Hematopoietic multipotent progenitor cell treated with erythropoietin and hydrocortisone succinate and interleukin-3 and kit ligand, for 4 days (in vitro differentiated cells): ENCODE measurements around the gene TMBIM1.
A peak's percentile ranks its signal among the peaks of the same experiment; 100 is the strongest.
"Not testable (repeated sequence)": the region's sequence is repeated elsewhere in the genome, so short reads cannot be mapped to it uniquely, and the experiment has no call there.

ENCODE experiments used
- DNase-seq: peaks from one replicate; pipeline ENCODE4 v3.0.0-alpha.2; 2015

Gene TMBIM1

DNA sequence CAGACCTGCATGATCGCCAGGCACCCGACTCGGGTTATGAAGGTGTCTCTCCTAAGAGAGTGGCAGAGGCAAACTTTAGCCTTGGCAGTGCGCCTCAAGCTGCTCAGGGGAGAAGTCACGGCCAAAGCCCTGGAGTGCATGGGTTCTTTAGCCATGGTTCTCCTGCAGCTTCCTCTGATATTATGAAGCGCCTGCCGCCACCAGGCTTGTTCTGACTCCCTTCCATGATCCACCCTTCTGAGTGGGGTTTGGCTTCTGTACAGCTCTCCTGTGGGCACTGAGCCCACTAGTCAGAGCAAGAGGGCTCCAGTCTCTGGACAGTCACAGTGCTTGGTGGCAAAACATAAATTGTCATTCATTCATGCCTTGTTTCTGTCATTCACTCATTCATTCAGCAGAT lies 25.9 kb upstream of the TMBIM1 start:
- no peak for DNase-seq

DNA sequence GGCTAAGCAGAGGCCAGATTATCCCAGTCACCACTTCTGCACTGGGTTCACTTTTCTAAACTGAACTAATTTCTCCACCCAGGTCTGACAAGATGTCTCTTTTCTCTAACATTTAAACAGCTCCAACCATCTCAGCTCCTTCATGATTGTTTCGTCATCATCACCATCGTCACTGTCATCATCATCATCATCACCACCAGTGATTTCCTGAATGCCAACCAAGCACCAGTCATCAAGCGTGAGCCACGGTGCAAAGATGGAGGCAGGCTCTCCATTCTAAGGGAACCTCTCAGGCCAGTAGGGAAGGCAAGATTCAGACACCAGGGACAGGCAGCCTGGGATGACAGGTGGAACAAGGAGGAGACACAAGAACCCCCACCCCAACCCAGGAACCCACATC lies 25.5 kb upstream of the TMBIM1 start:
- no peak for DNase-seq

DNA sequence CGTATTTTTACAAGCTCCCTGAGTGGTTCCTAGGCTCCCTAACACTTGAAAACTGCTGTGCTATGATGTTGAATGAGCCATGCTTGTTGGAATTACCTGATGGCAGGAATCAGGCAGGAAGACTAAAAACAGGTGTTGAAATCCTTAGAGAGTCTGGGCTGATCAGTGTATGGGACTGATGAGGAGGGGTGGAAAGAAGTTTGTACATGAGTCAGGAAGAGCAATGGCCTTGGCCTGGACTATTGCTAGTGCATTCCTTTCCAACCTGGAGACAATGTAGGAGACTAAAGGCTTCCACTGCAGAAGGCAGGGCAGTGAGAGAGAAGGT lies 25.0 kb upstream of the TMBIM1 start:
- DNase-seq = no peak

DNA sequence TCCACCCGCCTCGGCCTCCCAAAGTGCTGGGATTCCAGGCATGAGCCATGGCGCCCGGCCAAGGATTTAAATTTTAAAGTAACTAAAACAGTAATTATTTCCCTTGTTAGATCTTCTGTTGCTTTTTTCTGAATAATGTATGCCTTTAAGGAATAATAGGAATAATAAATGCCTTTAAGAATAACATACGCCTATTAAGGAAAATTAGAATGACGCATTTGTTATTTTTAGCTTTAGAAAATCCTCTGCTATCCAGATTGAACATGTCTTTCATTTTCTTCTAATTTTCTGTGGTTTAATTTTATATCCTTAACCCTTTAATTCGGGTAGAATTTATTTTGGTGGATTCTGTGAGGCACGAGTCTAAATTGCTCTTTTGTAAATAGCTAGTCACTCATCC lies 23.1 kb upstream of the TMBIM1 start:
- no peak for DNase-seq

DNA sequence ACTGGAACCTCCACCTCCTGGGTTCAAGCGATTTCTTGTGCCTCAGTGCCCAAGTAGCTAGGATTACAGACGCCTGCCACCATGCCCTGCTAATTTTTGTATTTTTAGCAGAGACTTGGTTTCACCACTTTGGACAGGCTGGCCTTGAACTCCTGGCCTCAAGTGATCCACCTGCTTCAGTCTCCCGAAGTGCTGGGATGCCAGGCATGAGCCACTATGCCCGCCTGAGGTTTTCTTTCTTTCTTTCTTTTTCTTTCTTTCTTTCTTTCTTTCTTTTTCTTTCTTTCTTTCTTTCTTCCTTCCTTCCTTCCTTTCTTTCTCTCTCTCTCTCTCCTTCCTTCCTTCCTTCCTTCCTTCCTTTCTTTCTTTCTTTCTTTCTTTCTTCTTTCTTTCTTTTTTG lies 22.5 kb upstream of the TMBIM1 start:
- not testable (repeated sequence) for DNase-seq

DNA sequence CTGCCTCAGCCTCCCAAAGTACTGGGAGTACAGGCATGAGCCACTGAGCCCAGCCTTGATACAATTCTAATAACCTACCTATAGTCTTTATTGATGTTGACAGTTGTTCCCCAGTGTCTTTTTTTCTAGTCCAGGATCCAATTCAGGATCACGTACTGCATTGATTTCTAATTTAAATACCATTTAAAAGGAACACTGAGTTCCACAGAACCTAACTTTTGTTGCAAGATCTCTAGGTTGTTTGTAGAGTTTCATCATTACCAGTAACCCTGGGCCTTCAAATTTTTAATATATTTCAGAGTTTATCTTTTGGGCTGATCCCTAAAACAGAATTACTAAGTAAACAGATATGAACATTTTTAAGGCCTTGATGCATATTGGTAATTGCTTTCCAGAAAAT lies 21.1 kb upstream of the TMBIM1 start:
- DNase-seq = no peak

DNA sequence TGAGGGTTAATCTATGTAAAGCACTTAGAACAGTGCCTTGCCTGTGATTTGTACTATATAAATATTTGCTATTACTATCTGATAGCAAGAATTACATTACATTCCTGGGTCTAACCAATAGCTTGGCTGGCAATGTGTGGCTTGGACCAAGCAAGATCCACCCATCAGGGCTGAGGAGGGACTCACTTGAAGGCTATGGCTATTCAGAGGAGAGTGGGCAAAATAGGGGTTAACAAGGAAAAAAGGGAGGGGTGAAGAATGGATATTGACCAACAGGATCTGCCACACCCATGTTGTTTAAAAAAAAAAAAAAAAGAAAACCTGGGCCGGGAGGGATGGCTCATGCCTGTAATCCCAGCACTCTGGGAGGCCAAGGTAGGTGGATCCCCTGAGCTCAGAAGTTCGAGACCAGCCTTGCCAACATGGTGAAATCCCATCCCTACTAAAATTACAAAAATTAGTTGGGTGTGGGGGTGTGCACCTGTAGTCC lies 20.0 kb upstream of the TMBIM1 start:
- DNase-seq = no peak

DNA sequence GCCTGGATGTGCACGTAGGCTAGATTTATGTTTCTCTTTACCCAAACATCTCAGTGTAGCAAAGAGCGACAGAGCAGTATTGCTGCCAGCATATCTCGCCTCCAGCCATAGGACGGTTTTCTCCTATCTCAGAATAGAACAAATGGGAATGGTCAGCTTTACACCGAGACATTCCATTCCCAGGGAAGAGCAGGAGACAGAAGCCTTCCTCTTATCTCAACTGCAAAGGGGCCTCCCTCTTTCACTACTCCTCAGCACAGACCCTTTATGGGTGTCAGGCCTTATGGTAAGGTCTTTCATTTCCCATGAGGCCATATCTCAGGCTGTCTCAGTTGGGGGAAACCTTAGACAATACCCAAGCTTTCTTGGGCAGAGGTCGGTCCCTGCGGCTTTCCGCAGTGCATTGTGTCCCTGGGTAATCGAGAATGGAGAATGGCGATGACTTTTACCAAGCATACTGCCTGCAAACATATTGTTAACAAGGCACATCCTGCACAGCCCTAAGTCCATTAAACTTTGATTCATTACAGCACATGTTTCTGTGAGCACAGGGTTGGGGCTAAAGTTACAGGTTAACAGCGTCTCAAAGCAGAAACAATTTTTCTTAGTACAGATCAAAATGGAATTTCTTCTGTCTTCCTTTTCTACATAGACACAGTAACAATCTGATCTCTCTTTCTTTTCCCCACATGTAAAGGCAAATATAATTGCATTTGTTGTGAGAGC lies 19.4 kb upstream of the TMBIM1 start:
- not testable (repeated sequence) for DNase-seq

DNA sequence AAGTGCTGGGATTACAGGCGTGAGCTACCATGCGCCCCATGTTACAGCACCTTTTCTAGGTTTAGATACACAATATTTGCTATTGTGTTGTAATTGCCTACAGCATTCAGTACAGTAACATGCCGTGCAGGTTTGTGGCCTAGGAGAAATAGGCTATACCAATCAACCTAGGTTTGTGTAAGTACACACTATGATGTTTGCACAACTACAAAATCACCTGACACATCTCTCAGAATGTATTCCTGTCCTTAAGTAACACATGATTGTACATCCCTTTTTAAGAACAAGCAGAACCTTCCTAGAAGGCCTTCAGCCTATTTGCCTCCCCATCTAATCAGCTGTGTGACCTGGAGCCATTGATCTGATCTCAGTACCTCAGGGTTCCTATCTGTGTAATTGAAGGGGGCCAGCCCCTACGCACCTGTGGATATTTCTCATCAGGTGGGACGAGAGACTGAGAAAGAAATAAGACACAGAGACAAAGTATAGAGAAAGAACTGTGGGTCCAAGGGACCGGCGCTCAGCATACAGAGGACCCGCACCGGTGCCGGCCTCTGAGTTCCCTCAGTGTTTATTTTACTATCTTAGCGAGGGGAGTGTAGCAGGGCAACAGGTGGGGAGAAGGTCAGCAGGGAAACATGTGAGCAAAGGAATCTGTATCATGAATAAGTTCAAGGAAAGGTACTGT lies 18.7 kb upstream of the TMBIM1 start:
- no peak for DNase-seq

DNA sequence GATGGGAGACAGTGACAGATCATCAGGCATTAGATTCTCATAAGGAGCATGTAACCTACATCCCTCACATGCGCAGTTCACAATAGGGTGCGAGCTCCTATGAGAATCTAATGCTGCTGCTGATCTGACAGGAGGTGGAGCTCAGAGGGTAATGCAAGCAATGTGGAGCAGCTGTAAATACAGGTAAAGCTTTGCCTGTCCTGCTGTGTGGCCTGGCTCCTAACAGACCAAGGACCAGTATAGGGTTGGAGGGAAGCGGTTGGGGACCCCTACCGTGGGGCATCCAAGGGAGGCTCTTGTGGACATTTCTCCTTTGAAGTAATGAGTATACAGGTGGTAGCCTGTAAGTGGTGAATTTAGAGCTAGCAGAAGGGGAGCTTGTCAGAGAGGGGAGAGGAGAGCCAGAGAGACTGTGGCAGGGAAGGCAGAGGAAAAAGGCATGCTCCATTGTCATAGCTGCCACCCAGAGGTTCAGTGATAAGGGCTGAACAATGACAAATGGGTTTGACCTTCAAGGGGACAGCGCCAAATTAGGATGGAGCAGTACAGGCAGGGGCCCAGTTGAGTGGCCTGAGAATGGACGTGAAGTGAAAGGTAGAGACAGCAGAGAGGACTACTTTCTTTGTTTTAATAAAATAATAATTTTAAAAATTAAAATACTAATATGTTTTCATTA lies 15.2 kb upstream of the TMBIM1 start:
- no peak for DNase-seq

DNA sequence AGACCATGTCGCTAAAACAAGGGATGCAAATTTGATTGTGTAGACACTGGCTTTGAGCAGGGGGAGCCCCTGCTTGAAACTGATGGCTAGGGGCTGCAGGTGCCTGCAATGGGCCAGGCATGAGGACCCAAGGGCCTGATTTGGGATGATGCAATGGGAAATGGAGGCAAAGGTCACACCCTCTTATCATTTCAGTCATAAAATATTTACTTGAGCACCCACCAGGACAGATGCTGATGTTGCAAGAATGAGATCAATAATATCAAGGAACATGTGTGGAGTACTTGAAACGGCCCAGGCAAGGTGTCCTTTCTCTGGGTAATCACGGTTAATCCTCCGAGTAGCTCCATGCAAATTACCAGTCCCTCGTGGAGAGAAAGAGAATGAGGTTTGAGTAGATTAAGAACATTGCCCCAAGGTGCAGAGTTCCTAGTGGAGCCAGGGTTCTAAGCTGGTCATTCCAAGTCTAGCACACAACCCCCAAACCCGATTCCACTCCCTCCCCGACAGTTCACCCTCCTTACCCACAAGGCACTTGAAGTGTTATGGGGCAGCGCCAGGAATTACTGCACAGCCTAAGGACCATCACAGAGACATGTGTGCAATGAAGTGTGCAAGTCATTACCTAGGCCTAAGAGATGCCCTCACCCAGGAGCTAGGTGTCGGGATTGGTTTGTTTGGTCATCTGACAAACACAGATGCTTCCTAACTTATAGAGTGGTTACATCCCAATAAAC lies 14.0 kb upstream of the TMBIM1 start:
- no peak for DNase-seq

DNA sequence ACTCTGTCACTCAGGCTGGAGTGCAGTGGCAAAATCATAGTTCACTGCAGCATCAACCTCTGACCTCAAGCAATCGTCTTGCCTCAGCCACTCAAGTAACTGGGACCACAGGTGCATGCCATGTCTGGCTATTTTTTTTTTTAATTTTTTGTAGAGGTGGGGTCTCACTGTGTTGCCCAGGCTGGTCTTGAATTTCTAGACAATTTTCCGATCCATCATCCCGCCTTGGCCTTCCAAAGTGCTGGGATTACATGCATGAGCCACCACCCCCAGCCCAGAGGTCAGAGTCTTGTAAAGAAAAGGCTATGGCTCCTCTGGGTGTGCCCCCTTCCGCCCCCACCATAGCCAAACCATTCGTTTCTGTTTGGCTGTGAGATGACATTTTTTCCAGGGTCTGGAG lies 13.1 kb upstream of the TMBIM1 start:
- no peak for DNase-seq

DNA sequence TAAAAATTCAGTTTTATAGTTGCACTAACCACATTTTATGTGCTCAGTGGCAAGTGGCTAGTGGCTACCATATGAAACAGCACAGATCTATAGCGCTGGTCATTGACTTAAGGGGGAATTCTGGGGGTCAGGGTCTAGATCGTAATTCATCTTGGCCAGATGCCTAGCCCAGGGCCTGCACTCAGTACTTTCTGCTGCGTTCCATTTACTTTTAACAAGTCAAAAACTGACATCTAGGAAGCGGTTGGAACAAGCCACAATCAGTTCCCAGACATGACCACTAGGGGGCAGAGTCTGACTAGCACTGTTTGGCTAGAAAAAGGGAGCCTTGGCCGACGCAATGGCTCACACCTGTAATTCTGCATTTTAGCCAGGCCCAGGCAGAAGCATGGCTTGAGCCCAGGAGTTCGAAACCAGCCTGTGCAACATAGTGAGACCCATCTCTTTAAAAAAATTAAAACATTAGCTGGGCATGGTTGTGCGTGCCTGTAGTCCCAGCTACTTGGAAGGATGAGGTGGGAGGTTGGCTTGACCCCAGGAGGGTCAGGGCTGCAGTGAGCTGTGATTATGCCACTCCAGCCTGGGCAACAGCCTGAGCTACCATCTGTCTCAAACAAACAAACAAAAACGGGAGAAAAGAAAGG lies 9.0 kb upstream of the TMBIM1 start:
- DNase-seq = peak; percentile 95

DNA sequence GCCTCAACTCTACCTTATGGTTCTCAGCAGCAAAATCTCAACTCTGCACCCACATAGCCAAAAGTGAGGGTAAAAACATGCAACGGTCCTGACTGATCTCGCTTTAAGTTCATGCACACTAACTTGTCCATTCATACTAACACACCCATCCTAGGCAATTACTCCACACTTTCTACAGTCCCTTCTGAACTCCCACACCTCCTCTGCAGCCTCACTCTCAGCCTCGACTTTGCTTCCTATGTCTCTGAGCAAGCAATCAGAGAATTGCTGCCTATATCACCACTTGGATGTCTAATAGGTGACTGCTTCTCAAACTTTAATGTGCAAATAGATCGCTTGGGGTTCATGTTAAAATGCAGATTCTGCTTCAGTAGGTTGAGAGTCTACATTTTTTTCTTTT lies 7.8 kb upstream of the TMBIM1 start:
- no peak for DNase-seq

DNA sequence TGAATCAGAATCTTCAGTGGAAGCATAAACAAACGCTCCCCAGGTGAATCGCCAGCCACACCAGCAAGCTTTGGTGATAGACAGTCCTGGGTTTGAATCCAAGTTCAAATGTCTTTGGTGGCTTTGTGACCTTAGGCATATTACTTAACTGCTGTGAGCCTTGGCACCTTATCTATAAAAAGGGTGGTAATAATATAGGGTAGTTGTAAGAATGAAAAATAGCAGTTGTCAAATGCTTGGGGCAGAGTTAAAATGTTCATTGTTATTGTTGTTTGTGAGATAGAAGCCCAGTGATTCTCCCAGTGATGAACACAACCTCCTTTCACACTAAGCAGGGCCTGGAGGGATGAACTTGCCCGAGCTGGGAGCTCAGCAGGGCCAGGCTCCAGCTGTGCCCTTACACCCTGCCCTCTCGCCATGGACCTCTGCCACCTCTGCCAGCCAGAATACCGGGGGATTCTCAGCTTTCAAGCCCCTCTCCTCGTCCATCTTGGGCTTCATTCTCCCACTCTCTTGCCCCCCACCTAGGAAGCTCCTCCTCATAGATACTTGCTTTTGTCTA lies 6.1 kb upstream of the TMBIM1 start:
- no peak for DNase-seq

DNA sequence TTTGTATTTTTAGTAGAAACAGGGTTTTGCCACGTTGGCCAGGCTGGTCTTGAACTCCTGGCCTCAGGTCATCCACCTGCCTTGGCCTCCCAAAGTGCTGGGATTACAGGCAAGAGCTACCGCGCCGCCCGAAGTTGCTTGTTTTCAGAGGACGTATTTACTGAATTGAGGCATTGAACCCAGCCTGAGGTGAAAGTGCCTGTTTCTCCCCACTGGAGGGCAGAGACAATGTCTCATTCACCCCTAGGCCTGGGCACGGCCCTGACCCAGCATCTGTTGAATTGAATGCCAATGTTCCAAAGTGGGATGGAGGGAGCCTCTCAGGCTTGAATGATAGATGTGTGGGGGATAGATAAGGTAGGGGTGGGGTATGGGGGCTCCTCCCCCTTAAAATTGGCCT lies 4.5 kb upstream of the TMBIM1 start:
- peak; percentile 69 for DNase-seq

DNA sequence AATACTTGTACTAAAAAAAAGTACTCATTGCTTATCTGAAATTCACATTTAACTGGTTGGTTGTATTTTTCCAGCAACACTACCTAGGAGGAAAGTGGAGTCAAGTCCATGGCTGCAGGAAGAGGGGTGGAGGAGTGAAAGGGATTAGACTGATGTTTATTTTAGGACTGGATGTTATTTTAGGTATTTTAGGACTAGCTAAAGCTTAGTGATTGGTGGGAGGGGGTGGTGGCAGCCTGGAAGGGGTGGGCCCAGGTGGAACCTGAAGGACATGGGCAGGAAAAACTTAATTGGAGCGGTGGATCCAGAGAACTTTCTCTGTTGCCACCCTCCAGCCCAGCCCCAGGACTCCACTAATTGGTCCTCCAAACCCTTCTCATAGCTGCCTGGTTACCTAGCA lies 3.9 kb upstream of the TMBIM1 start:
- DNase-seq = no peak

DNA sequence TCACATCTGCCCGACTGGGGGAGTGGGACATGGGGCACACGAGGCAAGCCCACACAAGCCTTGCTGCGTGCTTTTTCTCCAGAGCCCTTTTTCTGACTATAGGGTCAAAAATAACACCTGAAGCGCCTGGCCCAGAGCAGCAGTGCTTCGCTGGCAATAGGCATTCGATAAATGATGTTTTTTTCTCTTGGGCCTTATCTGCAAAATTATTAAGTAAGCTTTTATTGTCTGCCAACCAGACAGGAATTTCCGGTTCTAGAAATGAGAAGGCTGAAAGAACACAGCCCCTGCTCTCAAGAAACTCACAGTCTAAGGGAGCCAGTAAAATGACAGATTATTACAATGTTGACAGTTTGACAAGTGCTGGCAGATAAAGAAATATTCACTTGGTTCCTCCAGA lies 2.7 kb upstream of the TMBIM1 start:
- no peak for DNase-seq

DNA sequence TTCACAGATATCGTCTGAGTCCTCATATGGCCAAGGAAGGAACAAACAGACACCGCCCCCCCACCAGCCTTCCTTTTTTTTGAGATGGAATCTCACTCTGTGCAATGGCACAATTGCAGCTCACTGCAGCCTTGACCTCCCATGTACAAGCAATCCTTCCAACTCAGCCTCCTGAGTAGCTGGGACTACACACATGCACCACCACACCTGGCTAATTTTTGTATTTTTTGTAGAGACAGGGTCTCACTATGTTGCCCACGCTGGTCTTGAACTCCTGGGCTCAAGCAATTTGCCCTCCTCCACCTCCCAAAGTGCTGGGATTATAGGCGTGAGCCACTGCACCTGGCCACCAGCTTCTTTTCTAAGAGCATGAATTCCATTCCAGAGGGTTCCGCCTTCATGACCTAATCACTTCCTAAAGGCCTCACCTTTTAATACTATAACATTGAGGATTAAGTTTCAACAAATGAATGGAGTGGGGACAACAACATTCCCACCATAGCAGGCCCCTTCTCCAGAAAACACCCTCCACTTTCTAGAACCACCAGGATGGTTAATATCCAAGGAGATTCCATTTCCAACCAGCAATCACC lies 2.2 kb upstream of the TMBIM1 start:
- DNase-seq = no peak

DNA sequence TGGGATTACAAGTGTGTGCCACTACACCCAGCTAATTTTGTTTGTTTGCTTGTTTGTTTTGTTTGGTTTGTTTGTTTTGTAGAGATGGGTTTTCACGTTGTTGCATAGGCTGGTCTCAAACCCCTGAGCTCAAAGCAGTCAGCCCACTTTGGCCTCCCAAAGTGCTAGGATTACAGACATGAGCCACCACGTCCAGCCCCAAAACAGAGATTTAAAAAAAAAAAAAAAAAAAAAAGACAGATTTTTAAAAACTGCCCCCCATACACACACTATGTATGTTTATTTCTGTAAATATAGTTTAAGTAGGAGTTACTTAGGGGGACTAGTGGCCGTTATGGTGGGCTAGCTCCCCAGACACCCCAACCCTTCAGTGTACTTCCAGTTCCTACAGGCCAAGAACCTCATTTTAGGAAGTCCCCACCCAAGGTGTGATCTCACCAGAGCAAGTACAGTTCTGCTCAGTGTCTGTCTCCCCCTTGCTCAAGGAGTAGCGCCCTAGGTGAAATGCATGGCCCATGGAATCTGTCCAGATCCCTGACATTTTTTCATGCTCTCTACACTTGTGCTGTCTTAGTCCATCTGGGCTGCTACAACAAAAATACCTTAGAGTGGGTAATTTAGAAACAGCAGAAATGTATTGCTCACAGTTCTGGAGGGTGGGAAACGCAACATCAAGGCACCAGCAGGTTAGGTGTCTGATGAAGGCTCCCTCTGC lies 1.6 kb upstream of the TMBIM1 start:
- DNase-seq = peak; percentile 55

DNA sequence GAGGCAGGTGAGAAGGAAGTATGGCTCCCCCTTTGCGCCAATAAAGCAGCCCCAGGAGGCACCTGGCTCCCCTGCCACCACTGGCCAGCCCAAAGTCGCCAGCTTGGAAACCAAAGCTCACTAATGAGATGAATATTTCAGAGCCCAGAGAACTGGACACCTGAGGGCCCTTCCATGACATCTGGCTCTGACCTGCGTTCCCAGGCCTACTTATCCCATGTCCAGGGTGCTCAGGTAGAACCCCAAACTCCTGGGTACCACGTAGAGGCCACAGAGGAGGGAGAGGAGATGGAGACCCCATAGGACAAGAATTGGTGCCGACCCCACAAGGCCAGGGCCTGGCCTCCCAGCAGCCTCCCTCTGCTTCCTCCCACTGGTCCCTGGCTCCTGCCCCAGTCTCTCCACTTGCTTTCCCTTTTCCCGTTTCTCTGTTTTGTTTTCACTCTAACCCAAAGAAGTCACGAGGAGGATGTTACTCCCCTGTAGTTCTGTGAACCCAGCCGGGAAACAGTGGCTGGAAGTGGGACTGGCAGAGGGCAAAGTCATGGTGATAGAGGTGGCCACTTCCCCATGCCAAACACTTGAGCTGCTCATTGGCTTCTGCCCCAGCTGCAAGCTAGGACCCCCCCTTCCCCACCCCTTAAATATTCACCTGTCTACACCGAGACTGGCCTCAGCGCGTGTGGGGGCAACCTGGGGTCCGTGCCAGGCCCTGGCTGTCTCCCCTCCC lies 820 bp downstream of the TMBIM1 start:
- peak; percentile 54 for DNase-seq
